ENCODE results near the gene DUSP11.

DNA sequence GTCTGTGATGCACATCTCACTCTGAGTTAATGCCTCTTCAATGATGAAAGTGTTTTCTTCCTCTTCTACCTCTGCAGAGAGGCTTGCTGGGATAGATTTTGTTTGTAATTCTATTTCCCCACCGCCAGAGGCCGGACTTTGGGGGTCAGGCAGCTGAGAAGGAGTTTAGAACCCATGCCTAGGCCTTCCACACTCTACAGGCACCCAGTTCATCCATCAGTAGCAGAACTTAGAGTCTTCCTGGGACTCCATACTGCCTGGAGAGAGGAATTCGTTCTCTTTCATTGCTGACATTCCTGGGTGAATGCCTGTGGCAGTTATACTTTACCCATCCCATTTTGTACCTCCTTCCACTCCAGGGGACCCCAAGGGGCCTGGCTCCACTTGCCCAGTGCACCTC, 51.9 kb downstream of the DUSP11 start:
- TF ChIP-seq, protein P1, sequence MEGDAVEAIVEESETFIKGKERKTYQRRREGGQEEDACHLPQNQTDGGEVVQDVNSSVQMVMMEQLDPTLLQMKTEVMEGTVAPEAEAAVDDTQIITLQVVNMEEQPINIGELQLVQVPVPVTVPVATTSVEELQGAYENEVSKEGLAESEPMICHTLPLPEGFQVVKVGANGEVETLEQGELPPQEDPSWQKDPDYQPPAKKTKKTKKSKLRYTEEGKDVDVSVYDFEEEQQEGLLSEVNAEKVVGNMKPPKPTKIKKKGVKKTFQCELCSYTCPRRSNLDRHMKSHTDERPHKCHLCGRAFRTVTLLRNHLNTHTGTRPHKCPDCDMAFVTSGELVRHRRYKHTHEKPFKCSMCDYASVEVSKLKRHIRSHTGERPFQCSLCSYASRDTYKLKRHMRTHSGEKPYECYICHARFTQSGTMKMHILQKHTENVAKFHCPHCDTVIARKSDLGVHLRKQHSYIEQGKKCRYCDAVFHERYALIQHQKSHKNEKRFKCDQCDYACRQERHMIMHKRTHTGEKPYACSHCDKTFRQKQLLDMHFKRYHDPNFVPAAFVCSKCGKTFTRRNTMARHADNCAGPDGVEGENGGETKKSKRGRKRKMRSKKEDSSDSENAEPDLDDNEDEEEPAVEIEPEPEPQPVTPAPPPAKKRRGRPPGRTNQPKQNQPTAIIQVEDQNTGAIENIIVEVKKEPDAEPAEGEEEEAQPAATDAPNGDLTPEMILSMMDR (IDR thresholded peaks at IDR 0.05; ENCODE audit: low read depth, low read length, poor library complexity, severe bottlenecking), result no peak
- TF ChIP-seq EZH2phosphoT487 (IDR thresholded peaks at IDR 0.05; ENCODE audit: borderline replicate concordance, low read length), result no peak

Measured in DOHH2 (cell line).